ENCODE data around the gene ILRUN.

- TF ChIP-seq CTCF (IDR thresholded peaks at IDR 0.05; ENCODE audit: low read depth, low read length, poor library complexity, severe bottlenecking) (no peak), EZH2phosphoT487 (IDR thresholded peaks at IDR 0.05; ENCODE audit: borderline replicate concordance, low read length) (no peak)
Observed at GRCh38 chr6:34729631-34730470, 33.3 kb upstream of the ILRUN start.
